ENCODE results near the gene MTA2. TPM values are rescaled to one million over a fixed set of nuclear protein-coding genes. Genes with fewer than 3 reads are reported as not detected.
"Not testable (repeated sequence)": the region's sequence is repeated elsewhere in the genome, so short reads cannot be mapped to it uniquely, and the experiment has no call there.

Gene MTA2
- total and polyA plus RNA-seq, 7 donors, result 28.8 to 86.3 (median 55.3) TPM

DNA sequence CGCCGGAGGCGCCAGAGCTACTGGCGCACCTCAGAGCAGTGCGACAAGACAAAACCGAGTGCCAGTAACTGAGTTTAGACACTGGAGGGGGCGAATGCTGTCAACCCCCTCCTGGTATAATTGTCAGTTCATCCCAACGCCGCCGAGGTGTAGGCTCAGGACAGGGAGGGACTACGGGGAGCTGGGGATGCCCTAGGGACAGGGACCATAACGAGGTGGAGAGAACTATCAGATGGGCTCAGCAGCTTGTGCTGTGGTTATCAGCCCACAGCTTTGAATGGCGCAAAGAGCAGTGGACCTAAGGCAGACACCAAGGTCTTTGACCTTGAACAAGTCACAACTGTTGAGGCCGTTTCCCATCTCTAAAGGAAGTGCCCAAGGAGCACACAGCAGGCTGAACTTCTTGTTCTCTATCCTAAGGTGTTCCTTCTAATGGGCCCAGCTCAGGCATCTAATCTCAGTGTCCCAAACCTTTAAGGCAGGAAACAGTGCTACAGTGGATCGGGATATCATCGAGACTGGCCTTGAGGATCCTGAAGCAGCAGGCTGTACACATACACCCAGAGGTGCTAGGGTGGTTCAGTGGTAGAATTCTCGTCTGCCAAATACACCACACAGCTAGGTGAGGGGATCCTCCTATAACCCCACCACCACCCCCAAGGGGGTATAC is 9.4 kb downstream of the MTA2 start:
- intact Hi-C loops (cut with DNase I), result no loop called here
- no peak for DNase-seq
- Histone ChIP-seq H3K27ac (peak overlapping the region; percentile 91 to 97 (median 97)), H3K4me1 (peaks cover 0 to 33% (median 28%) of the 10 kb centered on the region in 4 donors), H3K9me3 (no peaks in the 10 kb centered on the region), H3K36me3 (peaks cover 21 to 56% (median 47%) of the 10 kb centered on the region in 4 donors), H3K27me3 (no peaks in the 10 kb centered on the region), H3K4me3 (peak overlapping the region; percentile 57 to 83 (median 71))
- TF ChIP-seq EP300 (IDR thresholded peaks at IDR 0.05), result no peak
- TF ChIP-seq, protein P1, sequence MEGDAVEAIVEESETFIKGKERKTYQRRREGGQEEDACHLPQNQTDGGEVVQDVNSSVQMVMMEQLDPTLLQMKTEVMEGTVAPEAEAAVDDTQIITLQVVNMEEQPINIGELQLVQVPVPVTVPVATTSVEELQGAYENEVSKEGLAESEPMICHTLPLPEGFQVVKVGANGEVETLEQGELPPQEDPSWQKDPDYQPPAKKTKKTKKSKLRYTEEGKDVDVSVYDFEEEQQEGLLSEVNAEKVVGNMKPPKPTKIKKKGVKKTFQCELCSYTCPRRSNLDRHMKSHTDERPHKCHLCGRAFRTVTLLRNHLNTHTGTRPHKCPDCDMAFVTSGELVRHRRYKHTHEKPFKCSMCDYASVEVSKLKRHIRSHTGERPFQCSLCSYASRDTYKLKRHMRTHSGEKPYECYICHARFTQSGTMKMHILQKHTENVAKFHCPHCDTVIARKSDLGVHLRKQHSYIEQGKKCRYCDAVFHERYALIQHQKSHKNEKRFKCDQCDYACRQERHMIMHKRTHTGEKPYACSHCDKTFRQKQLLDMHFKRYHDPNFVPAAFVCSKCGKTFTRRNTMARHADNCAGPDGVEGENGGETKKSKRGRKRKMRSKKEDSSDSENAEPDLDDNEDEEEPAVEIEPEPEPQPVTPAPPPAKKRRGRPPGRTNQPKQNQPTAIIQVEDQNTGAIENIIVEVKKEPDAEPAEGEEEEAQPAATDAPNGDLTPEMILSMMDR (IDR thresholded peaks at IDR 0.05), result no peak
- TF ChIP-seq POLR2AphosphoS5 (IDR thresholded peaks at IDR 0.05), result no peak
- no peak for TF ChIP-seq POLR2A (IDR thresholded peaks at IDR 0.05)
- 15 to 16% methylated on average over 17 of the region's 17 CpGs for WGBS, 2 donors

DNA sequence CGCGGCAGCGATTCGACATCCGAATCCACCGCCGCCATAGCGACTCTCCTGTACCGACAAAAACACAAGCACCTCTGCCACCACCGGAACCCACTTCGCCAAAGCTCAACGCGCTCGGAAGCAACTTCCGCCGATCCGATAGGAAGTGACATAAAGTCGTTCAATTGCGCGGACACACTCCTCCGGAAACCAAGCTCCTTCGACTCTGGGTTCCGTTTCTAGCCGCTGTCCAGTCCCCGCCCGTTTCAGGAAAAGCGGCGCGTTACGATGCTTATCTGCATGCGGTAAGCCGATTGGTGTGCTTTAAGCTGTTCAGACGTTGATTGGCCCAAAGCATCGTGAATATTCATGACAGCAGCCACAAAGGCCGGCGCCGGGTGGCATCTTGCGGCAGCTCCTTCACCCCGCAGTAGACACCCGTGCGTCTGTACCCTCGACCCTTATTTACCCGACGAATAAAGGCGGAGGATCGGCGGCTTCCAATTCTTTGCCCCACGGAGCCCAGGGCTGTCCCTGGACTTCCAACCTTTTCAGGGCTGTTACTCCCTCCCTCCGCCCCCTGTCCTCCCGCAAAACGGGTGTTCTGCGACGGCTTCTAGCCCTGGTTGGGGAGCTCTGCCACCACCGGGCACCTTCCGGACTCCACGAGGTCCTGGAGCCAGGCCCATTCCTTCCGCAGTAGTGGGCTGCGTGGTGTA is 10.1 kb downstream of the MTA2 start, which contains the start of gene TUT1:
Gene TUT1 (minus strand): TSS at position 76 of the 698 bp plus-strand sequence. CDS start 38 bp downstream, at position 38.
- peaks cover 0 to 33% (median 28%) of the 10 kb centered on the region in 4 donors for H3K4me1 ChIP-seq

DNA sequence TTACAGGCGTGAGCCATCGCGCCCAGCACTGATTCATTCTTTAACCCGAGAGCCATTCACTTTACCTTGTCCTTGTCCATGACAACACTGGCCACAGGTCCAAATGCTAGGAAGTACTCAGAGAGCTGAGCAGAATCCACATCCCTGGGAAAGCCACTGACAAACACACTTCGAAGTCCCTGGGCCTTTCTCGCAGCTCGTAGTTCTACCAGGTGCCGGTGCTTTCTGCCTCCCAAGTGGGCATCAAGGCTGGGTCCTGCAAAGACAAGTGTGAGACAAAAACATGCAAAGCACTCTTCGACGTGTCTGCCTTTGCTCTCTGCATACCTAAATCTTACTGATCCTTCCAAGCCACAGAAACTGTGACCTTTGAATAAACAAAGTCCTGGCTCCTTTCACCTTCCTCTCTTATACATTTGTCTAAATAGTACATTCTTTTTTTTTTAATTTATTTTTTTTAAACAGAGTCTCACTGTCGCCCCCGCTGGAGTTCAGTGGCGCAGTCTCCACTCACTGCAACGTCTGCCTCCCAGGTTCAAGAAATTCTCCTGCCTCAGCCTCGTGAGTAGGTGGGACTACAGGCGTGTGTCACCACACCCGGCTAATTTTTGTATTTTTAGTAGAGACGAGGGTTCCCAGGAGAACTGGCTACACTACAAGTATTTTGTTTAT is 12.6 kb downstream of the MTA2 start:
- H3K4me1 ChIP-seq, result peaks cover 0 to 33% (median 28%) of the 10 kb centered on the region in 4 donors

More for the DNA sequence above, 10.1 kb downstream of the MTA2 start, which contains the start of gene TUT1:
- peaks cover 16 to 56% (median 42%) of the 10 kb centered on the region in 4 donors for H3K36me3 ChIP-seq
- whole genome bisulfite sequencing, 2 donors, result 0% methylated on average over 58 of the region's 58 CpGs
- DNase-seq, result peak; percentile 99
- intact Hi-C loops (cut with DNase I), result loop anchor here (2.0 kb wide), 1 partner anchor 17 kb away; no protein-coding TSS in a partner anchor
- TF ChIP-seq POLR2AphosphoS5 (IDR thresholded peaks at IDR 0.05), result peak; percentile 94 to 98 (median 96)
- peak in 1 of 4 donors; percentile 61 for TF ChIP-seq EP300 (IDR thresholded peaks at IDR 0.05)
- TF ChIP-seq POLR2A (IDR thresholded peaks at IDR 0.05), result peak; percentile 79 to 80
- TF ChIP-seq, protein P1 (IDR thresholded peaks at IDR 0.05), result no peak
- H3K9me3 ChIP-seq, result no peaks in the 10 kb centered on the region
- H3K27me3 ChIP-seq, result no peaks in the 10 kb centered on the region
- H3K4me3 ChIP-seq, result peak within 1 kb of the TSS; percentile 57 to 83 (median 71)
- peak within 1 kb of the TSS; percentile 91 to 97 (median 97) for H3K27ac ChIP-seq

DNA sequence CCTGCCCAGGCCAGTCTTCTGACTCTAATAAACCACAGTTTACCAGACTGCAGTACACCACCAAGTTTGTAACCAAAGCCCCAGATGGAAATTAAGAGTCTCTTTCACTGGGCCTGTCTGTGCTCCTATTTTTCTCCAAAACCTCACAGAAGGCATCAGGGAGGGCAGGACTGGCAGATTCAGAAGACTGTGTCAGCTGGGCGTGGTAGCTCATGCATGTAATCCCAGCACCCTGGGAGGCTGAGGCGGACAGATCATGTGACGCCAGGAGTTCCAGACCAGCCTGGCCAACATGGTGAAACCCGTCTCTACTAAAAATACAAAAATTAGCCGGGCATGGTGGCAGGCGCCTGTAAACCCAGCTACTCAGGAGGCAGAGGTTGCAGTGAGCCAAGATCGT is 16.3 kb downstream of the MTA2 start:
- H3K4me3 ChIP-seq; intact Hi-C loops (cut with DNase I); DNase-seq; H3K27me3 ChIP-seq; H3K27ac ChIP-seq; H3K9me3 ChIP-seq: not testable (repeated sequence)
- WGBS, 2 donors, result 85 to 95% methylated on average over 7 of the region's 7 CpGs
- peaks cover 0 to 15% (median 5%) of the 10 kb centered on the region in 4 donors for H3K4me1 ChIP-seq
- H3K36me3 ChIP-seq, result peaks cover 0 to 77% (median 30%) of the 10 kb centered on the region in 4 donors

More for the DNA sequence above, 12.6 kb downstream of the MTA2 start:
- no peak overlapping the region for H3K4me3 ChIP-seq
- no peaks in the 10 kb centered on the region for H3K9me3 ChIP-seq
- intact Hi-C loops (cut with DNase I), result no loop called here
- no peak for DNase-seq
- peaks cover 0 to 55% (median 25%) of the 10 kb centered on the region in 4 donors for H3K36me3 ChIP-seq
- no peak for TF ChIP-seq POLR2A (IDR thresholded peaks at IDR 0.05)
- no peak for TF ChIP-seq EP300 (IDR thresholded peaks at IDR 0.05)
- TF ChIP-seq POLR2AphosphoS5 (IDR thresholded peaks at IDR 0.05), result no peak
- TF ChIP-seq, protein P1 (IDR thresholded peaks at IDR 0.05), result no peak
- WGBS, 2 donors, result 68% methylated on average over 18 of the region's 18 CpGs
- H3K27me3 ChIP-seq, result no peaks in the 10 kb centered on the region
- H3K27ac ChIP-seq, result no peak overlapping the region

DNA sequence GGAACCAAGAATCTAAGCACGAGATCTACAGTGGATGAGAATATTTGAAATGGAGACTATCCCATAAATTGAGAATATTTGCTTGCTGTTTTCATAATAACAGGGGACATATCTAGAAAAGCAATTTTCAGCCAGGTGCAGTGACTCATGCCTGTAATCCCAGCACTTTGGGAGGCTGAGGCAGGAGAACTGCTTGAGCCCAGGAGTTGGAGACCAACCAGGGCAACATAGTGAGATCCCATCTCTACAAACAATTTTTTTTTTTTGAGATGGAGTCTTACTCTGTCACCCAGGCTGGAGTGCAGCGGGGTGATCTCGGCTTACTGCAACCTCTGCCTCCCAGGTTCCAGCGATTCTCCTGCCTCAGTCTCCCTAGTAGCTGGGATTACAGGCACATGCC is 19.9 kb downstream of the MTA2 start:
- intact Hi-C loops (cut with DNase I); H3K27ac ChIP-seq; H3K4me3 ChIP-seq; H3K4me1 ChIP-seq; H3K9me3 ChIP-seq; H3K27me3 ChIP-seq; DNase-seq: not testable (repeated sequence)
- peaks cover 0 to 88% (median 22%) of the 10 kb centered on the region in 4 donors for H3K36me3 ChIP-seq
- 97% methylated on average over 4 of the region's 4 CpGs for WGBS, 2 donors

Measured in sigmoid colon (tissue), 7 donors.